ENCODE measurements around the gene FAM181A.

GRCh38 chr14:93925374-93925895, 1.7 kb upstream of the FAM181A start:
- TF ChIP-seq, protein P1, sequence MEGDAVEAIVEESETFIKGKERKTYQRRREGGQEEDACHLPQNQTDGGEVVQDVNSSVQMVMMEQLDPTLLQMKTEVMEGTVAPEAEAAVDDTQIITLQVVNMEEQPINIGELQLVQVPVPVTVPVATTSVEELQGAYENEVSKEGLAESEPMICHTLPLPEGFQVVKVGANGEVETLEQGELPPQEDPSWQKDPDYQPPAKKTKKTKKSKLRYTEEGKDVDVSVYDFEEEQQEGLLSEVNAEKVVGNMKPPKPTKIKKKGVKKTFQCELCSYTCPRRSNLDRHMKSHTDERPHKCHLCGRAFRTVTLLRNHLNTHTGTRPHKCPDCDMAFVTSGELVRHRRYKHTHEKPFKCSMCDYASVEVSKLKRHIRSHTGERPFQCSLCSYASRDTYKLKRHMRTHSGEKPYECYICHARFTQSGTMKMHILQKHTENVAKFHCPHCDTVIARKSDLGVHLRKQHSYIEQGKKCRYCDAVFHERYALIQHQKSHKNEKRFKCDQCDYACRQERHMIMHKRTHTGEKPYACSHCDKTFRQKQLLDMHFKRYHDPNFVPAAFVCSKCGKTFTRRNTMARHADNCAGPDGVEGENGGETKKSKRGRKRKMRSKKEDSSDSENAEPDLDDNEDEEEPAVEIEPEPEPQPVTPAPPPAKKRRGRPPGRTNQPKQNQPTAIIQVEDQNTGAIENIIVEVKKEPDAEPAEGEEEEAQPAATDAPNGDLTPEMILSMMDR (IDR thresholded peaks at IDR 0.05) = no peak
- TF ChIP-seq POLR2AphosphoS5 (IDR thresholded peaks at IDR 0.05; ENCODE audit: low read depth, low read length) (no peak), SIN3A (IDR thresholded peaks at IDR 0.05; ENCODE audit: borderline replicate concordance, insufficient read depth, low read depth, low read length) (no peak), TCF7L2 (IDR thresholded peaks at IDR 0.05; ENCODE audit: low read depth, low read length) (no peak)
- TF ChIP-seq, protein P2, sequence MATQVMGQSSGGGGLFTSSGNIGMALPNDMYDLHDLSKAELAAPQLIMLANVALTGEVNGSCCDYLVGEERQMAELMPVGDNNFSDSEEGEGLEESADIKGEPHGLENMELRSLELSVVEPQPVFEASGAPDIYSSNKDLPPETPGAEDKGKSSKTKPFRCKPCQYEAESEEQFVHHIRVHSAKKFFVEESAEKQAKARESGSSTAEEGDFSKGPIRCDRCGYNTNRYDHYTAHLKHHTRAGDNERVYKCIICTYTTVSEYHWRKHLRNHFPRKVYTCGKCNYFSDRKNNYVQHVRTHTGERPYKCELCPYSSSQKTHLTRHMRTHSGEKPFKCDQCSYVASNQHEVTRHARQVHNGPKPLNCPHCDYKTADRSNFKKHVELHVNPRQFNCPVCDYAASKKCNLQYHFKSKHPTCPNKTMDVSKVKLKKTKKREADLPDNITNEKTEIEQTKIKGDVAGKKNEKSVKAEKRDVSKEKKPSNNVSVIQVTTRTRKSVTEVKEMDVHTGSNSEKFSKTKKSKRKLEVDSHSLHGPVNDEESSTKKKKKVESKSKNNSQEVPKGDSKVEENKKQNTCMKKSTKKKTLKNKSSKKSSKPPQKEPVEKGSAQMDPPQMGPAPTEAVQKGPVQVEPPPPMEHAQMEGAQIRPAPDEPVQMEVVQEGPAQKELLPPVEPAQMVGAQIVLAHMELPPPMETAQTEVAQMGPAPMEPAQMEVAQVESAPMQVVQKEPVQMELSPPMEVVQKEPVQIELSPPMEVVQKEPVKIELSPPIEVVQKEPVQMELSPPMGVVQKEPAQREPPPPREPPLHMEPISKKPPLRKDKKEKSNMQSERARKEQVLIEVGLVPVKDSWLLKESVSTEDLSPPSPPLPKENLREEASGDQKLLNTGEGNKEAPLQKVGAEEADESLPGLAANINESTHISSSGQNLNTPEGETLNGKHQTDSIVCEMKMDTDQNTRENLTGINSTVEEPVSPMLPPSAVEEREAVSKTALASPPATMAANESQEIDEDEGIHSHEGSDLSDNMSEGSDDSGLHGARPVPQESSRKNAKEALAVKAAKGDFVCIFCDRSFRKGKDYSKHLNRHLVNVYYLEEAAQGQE (IDR thresholded peaks at IDR 0.05; ENCODE audit: insufficient read depth in 1 of 2, low read depth in 2 of 2, low read length in 1 of 2) = no peak

Measured in Panc1 (cell line).